ENCODE measurements around the gene CDK5RAP2. TPM values are rescaled to one million over a fixed set of nuclear protein-coding genes. Genes with fewer than 3 reads are reported as not detected.

The CDK5RAP2 gene
- total RNA-seq, 4 donors from 2014 or later: 41.6 to 77.2 (median 43.2) TPM

DNA sequence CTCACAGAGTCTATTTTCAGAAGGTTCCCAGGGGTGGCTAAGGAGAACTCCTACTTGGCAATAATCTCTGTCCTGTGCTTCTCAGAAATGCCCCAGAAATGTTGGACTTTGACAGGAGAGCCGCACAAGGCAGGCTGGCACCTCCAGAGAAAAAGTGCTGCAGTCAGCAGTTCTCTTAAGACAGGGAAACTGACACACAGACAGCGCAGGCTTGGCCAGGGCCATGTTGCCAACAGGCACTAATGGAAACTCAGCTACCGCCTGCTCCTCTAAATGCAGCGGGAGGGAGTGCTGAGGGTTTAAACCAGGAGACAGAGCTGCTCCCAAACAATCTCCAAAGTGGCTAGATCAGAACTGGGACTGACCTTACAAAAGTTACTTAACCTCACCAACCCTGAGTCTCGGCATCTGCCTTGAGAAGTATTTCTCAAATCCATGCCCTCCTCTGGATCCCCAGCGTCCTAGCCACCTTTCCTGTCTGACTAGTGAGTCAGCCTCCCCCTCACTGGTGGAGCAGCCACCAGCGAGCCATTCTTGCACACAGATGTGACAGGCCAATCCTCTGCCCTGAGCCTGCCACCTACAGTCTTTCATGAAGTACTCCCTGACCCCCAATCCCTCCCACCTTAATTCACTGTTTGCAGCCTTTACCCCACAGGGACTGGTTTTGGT lies 186.4 kb downstream of the CDK5RAP2 start:
- no peak for ATAC-seq
- WGBS, 2 donors (ENCODE audit: low coverage in 1 of 2): 50 to 81% methylated on average over 2 to 6 of the region's 7 CpGs
- no peaks in the 10 kb centered on the region for H3K27me3 ChIP-seq
- no peaks in the 10 kb centered on the region for H3K9me3 ChIP-seq
- H3K4me3 ChIP-seq: no peak overlapping the region
- peaks cover 0 to 98% of the 10 kb centered on the region in 2 donors for H3K36me3 ChIP-seq
- H3K4me1 ChIP-seq: no peaks in the 10 kb centered on the region
- no peak for TF ChIP-seq EP300 (IDR thresholded peaks at IDR 0.05)
- TF ChIP-seq POLR2AphosphoS5 (IDR thresholded peaks at IDR 0.05): no peak
- TF ChIP-seq POLR2A (IDR thresholded peaks at IDR 0.05): no peak
- TF ChIP-seq, protein P1, sequence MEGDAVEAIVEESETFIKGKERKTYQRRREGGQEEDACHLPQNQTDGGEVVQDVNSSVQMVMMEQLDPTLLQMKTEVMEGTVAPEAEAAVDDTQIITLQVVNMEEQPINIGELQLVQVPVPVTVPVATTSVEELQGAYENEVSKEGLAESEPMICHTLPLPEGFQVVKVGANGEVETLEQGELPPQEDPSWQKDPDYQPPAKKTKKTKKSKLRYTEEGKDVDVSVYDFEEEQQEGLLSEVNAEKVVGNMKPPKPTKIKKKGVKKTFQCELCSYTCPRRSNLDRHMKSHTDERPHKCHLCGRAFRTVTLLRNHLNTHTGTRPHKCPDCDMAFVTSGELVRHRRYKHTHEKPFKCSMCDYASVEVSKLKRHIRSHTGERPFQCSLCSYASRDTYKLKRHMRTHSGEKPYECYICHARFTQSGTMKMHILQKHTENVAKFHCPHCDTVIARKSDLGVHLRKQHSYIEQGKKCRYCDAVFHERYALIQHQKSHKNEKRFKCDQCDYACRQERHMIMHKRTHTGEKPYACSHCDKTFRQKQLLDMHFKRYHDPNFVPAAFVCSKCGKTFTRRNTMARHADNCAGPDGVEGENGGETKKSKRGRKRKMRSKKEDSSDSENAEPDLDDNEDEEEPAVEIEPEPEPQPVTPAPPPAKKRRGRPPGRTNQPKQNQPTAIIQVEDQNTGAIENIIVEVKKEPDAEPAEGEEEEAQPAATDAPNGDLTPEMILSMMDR (IDR thresholded peaks at IDR 0.05): no peak
- no peak overlapping the region for H3K27ac ChIP-seq

DNA sequence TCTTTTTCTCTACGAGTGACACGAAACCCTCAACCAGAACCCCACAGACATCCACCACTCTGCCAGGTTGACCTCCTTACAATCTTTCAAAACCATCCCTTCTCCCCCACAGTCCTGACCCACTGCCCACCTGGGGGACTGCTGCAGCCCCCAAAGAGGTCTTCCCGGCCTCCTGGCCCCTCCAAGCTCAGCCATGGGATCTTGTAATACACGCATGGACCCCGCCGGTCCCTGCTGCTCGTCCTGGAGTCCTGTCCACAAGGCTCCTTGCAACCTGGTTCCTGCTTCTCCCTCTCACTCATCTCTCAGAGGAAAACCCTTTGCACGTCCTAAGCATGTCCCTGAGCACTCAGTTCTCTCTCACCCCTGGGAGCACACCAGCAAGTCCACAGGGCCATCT lies 187.3 kb downstream of the CDK5RAP2 start:
- peaks cover 0 to 98% of the 10 kb centered on the region in 2 donors for H3K36me3 ChIP-seq
- H3K4me3 ChIP-seq: no peak overlapping the region
- no peaks in the 10 kb centered on the region for H3K27me3 ChIP-seq
- no peaks in the 10 kb centered on the region for H3K9me3 ChIP-seq
- TF ChIP-seq POLR2AphosphoS5 (IDR thresholded peaks at IDR 0.05): no peak
- H3K4me1 ChIP-seq: no peaks in the 10 kb centered on the region
- 90 to 100% methylated on average over 3 to 7 of the region's 8 CpGs for WGBS, 2 donors (ENCODE audit: low coverage in 1 of 2)
- no peak for ATAC-seq
- H3K27ac ChIP-seq: no peak overlapping the region

DNA sequence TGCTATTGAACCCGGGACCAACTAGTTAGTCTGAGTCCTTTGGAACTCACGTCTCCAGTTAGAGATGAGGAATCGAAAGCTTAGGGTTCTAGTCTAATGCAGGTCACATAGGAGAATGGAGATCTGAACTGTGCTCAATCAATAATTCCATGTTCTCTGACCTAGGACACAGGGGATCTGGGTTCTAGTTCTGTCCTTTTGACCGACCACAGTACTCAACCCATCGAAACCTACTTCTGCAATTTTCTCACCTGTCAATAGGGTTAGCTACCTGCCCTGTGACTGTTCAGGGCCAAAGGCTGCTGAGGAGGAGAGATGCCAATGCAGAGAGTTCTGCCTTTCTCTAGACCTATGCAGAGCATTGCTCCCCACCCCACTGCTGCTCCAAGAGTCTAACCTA lies 187.7 kb downstream of the CDK5RAP2 start:
- WGBS, 2 donors (ENCODE audit: low coverage in 1 of 2): 95 to 100% methylated on average over 3 of the region's 5 CpGs
- TF ChIP-seq, protein P1 (IDR thresholded peaks at IDR 0.05): no peak
- TF ChIP-seq EP300 (IDR thresholded peaks at IDR 0.05) (no peak), POLR2AphosphoS5 (IDR thresholded peaks at IDR 0.05) (no peak), POLR2A (IDR thresholded peaks at IDR 0.05) (no peak)

GRCh38 chr9:120391691-120392090 lies 188.3 kb downstream of the CDK5RAP2 start:
- TF ChIP-seq, protein P1 (IDR thresholded peaks at IDR 0.05): no peak
- TF ChIP-seq POLR2AphosphoS5 (IDR thresholded peaks at IDR 0.05) (no peak), EP300 (IDR thresholded peaks at IDR 0.05) (no peak), POLR2A (IDR thresholded peaks at IDR 0.05) (no peak)
- Histone ChIP-seq H3K4me3 (no peak overlapping the region), H3K9me3 (no peaks in the 10 kb centered on the region), H3K27ac (no peak overlapping the region), H3K36me3 (peaks cover 0 to 98% of the 10 kb centered on the region in 2 donors), H3K27me3 (no peaks in the 10 kb centered on the region), H3K4me1 (peaks cover 0 to 4% (median 0%) of the 10 kb centered on the region in 3 donors)
- no peak for ATAC-seq
- WGBS, 2 donors (ENCODE audit: low coverage in 1 of 2): 80 to 100% methylated on average over 1 of the region's 5 CpGs

More for the DNA sequence above, 187.7 kb downstream of the CDK5RAP2 start:
- Histone ChIP-seq H3K36me3 (peaks cover 0 to 100% of the 10 kb centered on the region in 2 donors), H3K4me1 (no peaks in the 10 kb centered on the region), H3K9me3 (no peaks in the 10 kb centered on the region), H3K4me3 (no peak overlapping the region), H3K27ac (no peak overlapping the region), H3K27me3 (no peaks in the 10 kb centered on the region)
- no peak for ATAC-seq

- no peak for ATAC-seq
- TF ChIP-seq POLR2A (IDR thresholded peaks at IDR 0.05): no peak
- no peak for TF ChIP-seq POLR2AphosphoS5 (IDR thresholded peaks at IDR 0.05)
- TF ChIP-seq, protein P1 (IDR thresholded peaks at IDR 0.05): no peak
- no peak for TF ChIP-seq EP300 (IDR thresholded peaks at IDR 0.05)
- no peak overlapping the region for H3K4me3 ChIP-seq
- peaks cover 0 to 13% (median 0%) of the 10 kb centered on the region in 3 donors for H3K4me1 ChIP-seq
- H3K36me3 ChIP-seq: peaks cover 0 to 88% of the 10 kb centered on the region in 2 donors
- H3K27ac ChIP-seq: no peak overlapping the region
- H3K27me3 ChIP-seq: no peaks in the 10 kb centered on the region
- no peaks in the 10 kb centered on the region for H3K9me3 ChIP-seq
- WGBS, 2 donors (ENCODE audit: low coverage in 1 of 2): 73 to 100% methylated on average over 1 to 6 of the region's 12 CpGs
These were observed 189.3 kb downstream of the CDK5RAP2 start for GRCh38 chr9:120390637-120391190.
